Gastrocnemius medialis (tissue), 4 donors: Measurements from ENCODE around the gene KCNB1. TPM values are rescaled to one million over a fixed set of nuclear protein-coding genes. Genes with fewer than 3 reads are reported as not detected.

Experiments
- ATAC-seq, 2 donors: fragments of 150-250 bp; one replicate each; pipeline ENCODE4 v1.9.1; 2016
- DNase-seq, 2 donors: peaks; one replicate each; pipeline ENCODE4 v3.0.0-alpha.2; 2019
- H3K27ac ChIP-seq, 4 donors: fragments of 200-600 bp; sonication (generic); 1 replicate in 1 of 4; 2 replicates in 3 of 4; pipeline ENCODE4 v1.5.1; 2016 to 2018; ENCODE audit warnings: mild to moderate bottlenecking in 2 of 4, moderate library complexity in 1 of 4
- H3K27me3 ChIP-seq, 3 donors: fragments of 200-600 bp; sonication (generic) in 2 of 3; 1 replicate in 1 of 3; 2 replicates in 2 of 3; pipeline versions ENCODE4 v1.5.1 to v1.6.0; 2016 to 2019; ENCODE audit warnings: mild to moderate bottlenecking in 1 of 3, moderate library complexity in 1 of 3
- H3K36me3 ChIP-seq, 2 donors: fragments of 200-600 bp; sonication (generic) in 1 of 2; one replicate each; pipeline ENCODE4 v1.5.1; 2017 to 2018
- H3K4me1 ChIP-seq, 2 donors: fragments of 200-600 bp; sonication (generic) in 1 of 2; one replicate each; pipeline ENCODE4 v1.5.1; 2016 to 2017; ENCODE audit warnings: mild to moderate bottlenecking in 2 of 2
- H3K4me3 ChIP-seq, 4 donors: fragments of 200-600 bp; sonication (generic) in 3 of 4; 1 replicate in 1 of 4; 2 replicates in 3 of 4; pipeline ENCODE4 v1.5.1; 2016 to 2019; ENCODE audit warnings: mild to moderate bottlenecking in 2 of 4
- H3K9me3 ChIP-seq, 3 donors: fragments of 200-600 bp; sonication (generic) in 2 of 3; 1 replicate in 1 of 3; 2 replicates in 2 of 3; pipeline ENCODE4 v1.5.1; 2016 to 2019
- POLR2A ChIP-seq, 2 donors: fragments of 450-650 bp; IDR thresholded peaks; one replicate each; pipeline ENCODE4 v1.6.1; 2017; ENCODE audit warnings: antibody characterized with exemption in 2 of 2, mild to moderate bottlenecking in 2 of 2, moderate library complexity in 2 of 2
- in situ Hi-C, 4 donors: fragments of 200-750 bp; cut with MboI; loops; one replicate each; pipeline versions ENCODE4 v1.15.0 to v1.8.0; 2017; ENCODE audit warnings: low sequenced_read_pairs in 4 of 4
- intact Hi-C: fragments of 100-400 bp; cut with DNase I; formaldehyde crosslinking; loops from one replicate; pipeline ENCODE4 v1.15.1; 2023; ENCODE audit warnings: low total_unique reads
- total RNA-seq, 4 donors: library from RNA; depleted of rRNA; stranded (reverse); fragments of >200 nt; gene quantifications; one replicate each; pipeline versions ENCODE4 v1.1.0 to v1.2.3, GENCODE V29; 2016
- TF ChIP-seq, protein P1 (sequence below), 5 experiments: fragments of 450-650 bp in 3 of 5; fragments of 200-600 bp in 2 of 5; sonication (generic) in 2 of 5; IDR thresholded peaks in 4 of 5; conservative IDR thresholded peaks in 1 of 5; 1 replicate in 4 of 5; 2 replicates in 1 of 5; pipeline ENCODE4 v1.5.1; 2016 to 2019; ENCODE audit warnings: antibody characterized with exemption in 5 of 5, mild to moderate bottlenecking in 3 of 5, moderate library complexity in 3 of 5

Gene KCNB1
- total RNA-seq, 4 donors from 2014 or later = 6.6 to 34.7 (median 9.4) TPM

- H3K4me1 ChIP-seq = peaks cover 21 to 44% of the 10 kb centered on the region in 2 donors
- in situ Hi-C loops = no loop called here
- no peaks in the 10 kb centered on the region for H3K9me3 ChIP-seq
- H3K4me3 ChIP-seq = no peak overlapping the region
- ATAC-seq (peak; percentile 7 to 38), DNase-seq (peak in 1 of 2 donors; percentile 61)
- no peaks in the 10 kb centered on the region for H3K36me3 ChIP-seq
- no peak for TF ChIP-seq POLR2A (IDR thresholded peaks at IDR 0.05)
- TF ChIP-seq, protein P1, sequence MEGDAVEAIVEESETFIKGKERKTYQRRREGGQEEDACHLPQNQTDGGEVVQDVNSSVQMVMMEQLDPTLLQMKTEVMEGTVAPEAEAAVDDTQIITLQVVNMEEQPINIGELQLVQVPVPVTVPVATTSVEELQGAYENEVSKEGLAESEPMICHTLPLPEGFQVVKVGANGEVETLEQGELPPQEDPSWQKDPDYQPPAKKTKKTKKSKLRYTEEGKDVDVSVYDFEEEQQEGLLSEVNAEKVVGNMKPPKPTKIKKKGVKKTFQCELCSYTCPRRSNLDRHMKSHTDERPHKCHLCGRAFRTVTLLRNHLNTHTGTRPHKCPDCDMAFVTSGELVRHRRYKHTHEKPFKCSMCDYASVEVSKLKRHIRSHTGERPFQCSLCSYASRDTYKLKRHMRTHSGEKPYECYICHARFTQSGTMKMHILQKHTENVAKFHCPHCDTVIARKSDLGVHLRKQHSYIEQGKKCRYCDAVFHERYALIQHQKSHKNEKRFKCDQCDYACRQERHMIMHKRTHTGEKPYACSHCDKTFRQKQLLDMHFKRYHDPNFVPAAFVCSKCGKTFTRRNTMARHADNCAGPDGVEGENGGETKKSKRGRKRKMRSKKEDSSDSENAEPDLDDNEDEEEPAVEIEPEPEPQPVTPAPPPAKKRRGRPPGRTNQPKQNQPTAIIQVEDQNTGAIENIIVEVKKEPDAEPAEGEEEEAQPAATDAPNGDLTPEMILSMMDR (IDR thresholded peaks at IDR 0.05 in 4 of 5, conservative IDR thresholded peaks at IDR 0.05 in 1 of 5) = no peak
- H3K27ac ChIP-seq = peak overlapping the region; percentile 79 to 84 (median 82)
- intact Hi-C loops = no loop called here
- H3K27me3 ChIP-seq = no peaks in the 10 kb centered on the region
Measured at GRCh38 chr20:49399329-49399728, 83.1 kb downstream of the KCNB1 start.

DNA sequence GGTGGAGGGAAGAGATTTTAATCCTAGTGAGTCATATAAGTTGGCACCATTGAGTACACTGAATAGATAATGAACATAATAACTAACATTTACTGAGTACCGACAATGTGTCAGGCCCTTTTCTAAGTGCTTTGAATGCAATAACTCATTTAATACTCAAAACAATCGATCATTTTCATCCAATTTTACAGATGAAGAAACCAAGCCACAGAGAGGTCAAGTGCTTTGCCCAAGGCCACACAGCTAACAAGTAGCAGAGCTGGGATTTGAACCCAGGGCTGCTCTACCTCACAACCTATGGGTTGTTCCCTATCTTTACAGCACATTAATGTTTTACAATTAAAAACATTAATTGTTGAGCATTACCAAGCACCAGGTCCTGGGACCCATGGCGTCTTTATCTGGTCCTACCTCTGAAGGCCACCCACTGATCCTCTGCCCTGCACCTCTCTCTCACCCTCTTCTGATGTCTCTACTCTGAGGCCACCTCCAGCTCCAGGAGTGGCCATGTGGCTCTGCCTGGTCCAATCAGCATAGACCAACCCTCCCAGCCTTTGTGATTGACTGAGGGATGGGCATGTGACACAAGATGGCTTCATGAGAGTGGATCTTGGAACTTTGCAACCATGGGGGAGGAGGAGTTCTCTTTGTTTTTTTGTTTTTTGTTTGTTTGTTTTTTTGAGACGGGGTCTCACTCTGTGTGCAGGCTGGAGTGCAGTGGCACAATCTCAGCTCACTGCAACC is 83.9 kb downstream of the KCNB1 start:
- Histone ChIP-seq H3K27ac (peak overlapping the region; percentile 79 to 84 (median 82)), H3K4me3 (no peak overlapping the region), H3K9me3 (no peaks in the 10 kb centered on the region), H3K36me3 (no peaks in the 10 kb centered on the region), H3K4me1 (peaks cover 21 to 44% of the 10 kb centered on the region in 2 donors), H3K27me3 (no peaks in the 10 kb centered on the region)
- ATAC-seq (no peak), DNase-seq (no peak)
- in situ Hi-C loops (no loop called here), intact Hi-C loops (no loop called here)
- TF ChIP-seq POLR2A (IDR thresholded peaks at IDR 0.05) = no peak
- TF ChIP-seq, protein P1 (IDR thresholded peaks at IDR 0.05 in 4 of 5, conservative IDR thresholded peaks at IDR 0.05 in 1 of 5) = no peak

GRCh38 chr20:49397525-49397924 is 84.9 kb downstream of the KCNB1 start:
- Histone ChIP-seq H3K36me3 (no peaks in the 10 kb centered on the region), H3K4me1 (peaks cover 23 to 48% of the 10 kb centered on the region in 2 donors), H3K27me3 (no peaks in the 10 kb centered on the region), H3K4me3 (no peak overlapping the region), H3K9me3 (no peaks in the 10 kb centered on the region), H3K27ac (peak overlapping the region; percentile 79 to 84 (median 82))
- TF ChIP-seq, protein P1 (IDR thresholded peaks at IDR 0.05 in 4 of 5, conservative IDR thresholded peaks at IDR 0.05 in 1 of 5) = no peak
- no peak for TF ChIP-seq POLR2A (IDR thresholded peaks at IDR 0.05)
- intact Hi-C loops = no loop called here
- peak in 1 of 2 donors; percentile 70 for DNase-seq
- in situ Hi-C loops = no loop called here
- ATAC-seq = no peak

- Histone ChIP-seq H3K9me3 (no peaks in the 10 kb centered on the region), H3K27ac (peak overlapping the region; percentile 16 to 83 (median 63)), H3K27me3 (no peaks in the 10 kb centered on the region), H3K36me3 (no peaks in the 10 kb centered on the region), H3K4me1 (peaks cover 29 to 50% of the 10 kb centered on the region in 2 donors), H3K4me3 (no peak overlapping the region)
- ATAC-seq = no peak
- no peak for TF ChIP-seq POLR2A (IDR thresholded peaks at IDR 0.05)
- TF ChIP-seq, protein P1 (IDR thresholded peaks at IDR 0.05 in 4 of 5, conservative IDR thresholded peaks at IDR 0.05 in 1 of 5) = peak in 1 of 5 experiments; percentile 27
- in situ Hi-C loops (no loop called here), intact Hi-C loops (no loop called here)
- no peak for DNase-seq
Measured at GRCh38 chr20:49396230-49396629, 86.2 kb downstream of the KCNB1 start.
